WI38 (cell line): ENCODE data around the gene DAPK2.

Source experiments
- H3K4me3 ChIP-seq: 2 replicates; pipeline ENCODE4 v1.5.1; 2011; ENCODE audit warnings: low read depth, mild to moderate bottlenecking, control low read depth, low read length
- TF ChIP-seq, protein P1 (sequence below): IDR thresholded peaks from 2 replicates; pipeline ENCODE4 v1.5.1; 2012; ENCODE audit warnings: low read depth, mild to moderate bottlenecking, control low read depth, low read length

The DAPK2 gene

DNA sequence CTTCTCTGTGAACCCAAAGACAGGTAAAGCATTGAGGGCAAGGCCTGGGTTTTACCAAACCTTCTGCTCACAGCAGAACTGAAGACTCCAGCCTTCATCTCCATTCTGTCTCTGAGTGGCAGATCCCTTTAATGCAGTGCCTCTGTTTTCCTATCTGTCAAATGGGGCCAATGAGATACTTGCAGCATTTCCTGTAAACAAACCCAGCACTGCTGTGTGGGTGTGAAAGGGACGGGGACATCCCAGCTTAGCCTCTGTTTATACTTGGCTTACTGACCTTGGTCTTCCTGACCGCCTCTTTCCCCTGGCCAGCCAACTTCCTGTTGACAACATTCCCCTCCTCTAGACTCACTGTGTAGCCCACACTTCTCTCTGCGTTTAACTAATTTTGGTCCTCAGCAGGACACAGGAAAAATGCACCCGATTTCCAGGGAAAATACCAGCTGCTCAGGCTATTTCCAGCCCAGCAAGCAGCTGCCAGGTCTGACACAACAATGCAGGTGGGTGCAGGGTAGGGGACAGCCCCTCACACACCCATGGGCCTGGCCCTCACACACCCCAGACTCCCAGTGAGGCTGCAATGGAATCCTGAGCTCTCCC, 106.7 kb downstream of the DAPK2 start:
- TF ChIP-seq, protein P1, sequence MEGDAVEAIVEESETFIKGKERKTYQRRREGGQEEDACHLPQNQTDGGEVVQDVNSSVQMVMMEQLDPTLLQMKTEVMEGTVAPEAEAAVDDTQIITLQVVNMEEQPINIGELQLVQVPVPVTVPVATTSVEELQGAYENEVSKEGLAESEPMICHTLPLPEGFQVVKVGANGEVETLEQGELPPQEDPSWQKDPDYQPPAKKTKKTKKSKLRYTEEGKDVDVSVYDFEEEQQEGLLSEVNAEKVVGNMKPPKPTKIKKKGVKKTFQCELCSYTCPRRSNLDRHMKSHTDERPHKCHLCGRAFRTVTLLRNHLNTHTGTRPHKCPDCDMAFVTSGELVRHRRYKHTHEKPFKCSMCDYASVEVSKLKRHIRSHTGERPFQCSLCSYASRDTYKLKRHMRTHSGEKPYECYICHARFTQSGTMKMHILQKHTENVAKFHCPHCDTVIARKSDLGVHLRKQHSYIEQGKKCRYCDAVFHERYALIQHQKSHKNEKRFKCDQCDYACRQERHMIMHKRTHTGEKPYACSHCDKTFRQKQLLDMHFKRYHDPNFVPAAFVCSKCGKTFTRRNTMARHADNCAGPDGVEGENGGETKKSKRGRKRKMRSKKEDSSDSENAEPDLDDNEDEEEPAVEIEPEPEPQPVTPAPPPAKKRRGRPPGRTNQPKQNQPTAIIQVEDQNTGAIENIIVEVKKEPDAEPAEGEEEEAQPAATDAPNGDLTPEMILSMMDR, result no peak
- no peak overlapping the region for H3K4me3 ChIP-seq

DNA sequence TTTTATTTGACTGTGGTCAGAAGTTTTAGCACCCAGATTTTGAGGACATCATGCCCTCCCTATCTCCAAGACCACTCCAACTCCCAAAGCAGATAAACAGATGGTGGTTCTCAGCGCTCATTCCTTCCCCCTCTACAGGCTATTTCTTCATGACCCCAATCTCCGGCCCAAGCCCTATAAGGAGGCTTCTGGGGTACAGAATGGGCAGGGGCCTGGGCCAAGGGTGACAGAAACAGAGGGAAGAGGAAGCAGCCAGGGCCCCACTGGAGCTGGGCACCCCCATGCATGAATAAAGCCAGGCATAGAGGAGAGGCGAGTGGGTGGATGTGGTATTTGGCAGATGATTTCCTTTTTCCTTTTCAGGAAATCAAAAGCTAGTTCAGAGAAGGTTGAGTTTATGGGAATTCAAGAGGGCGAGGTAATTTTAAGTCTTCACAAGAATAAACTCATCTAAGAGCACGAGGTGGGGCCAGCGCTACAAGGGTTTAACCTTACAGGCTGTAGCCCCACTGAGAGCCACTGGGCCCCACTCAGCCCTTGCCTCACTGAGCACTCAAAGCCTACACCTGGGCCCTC, 107.7 kb downstream of the DAPK2 start:
- TF ChIP-seq, protein P1, result no peak

DNA sequence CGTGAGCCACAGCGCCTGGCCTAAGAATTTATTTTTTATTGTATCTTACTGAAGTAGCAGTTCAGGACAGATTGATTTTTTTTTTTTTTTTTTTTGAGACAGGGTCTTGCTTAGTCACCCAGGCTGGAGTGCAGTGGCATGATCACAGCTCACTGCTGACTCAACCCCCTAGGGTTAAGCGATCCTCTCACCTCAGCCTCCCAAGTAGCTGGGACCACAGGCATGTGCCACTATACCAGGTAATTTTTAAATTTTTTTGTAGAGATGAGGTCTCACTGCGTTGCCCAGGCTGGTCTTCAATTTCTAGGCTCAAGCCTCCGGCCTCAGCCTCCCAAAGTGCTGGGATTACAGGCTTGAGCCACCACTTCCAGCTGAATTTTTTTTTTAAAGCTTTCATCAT, 112.8 kb downstream of the DAPK2 start:
- TF ChIP-seq, protein P1, result no peak
- no peak overlapping the region for H3K4me3 ChIP-seq

More for the DNA sequence above, 107.7 kb downstream of the DAPK2 start:
- H3K4me3 ChIP-seq, result no peak overlapping the region

DNA sequence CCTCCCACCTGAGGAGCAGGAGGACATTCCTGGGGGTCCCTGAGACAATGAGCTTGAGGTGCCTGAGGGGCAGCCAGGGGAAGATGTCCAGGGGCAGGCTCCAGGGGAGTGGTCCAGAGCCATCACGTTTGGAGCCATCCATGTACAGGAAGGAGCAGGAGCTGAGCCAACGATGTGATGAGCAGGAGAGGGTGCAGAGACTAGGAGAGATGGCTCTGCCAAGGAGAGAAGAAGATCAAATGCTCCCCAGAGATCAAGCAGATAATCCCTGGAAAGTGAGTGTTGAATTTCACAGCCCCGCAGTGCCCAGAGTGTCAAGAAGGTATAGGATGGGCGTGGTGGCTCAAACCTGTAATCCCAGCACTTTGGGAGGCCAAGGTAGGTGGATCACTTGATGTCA, 114.7 kb downstream of the DAPK2 start:
- TF ChIP-seq, protein P1, result no peak
- H3K4me3 ChIP-seq, result no peak overlapping the region

DNA sequence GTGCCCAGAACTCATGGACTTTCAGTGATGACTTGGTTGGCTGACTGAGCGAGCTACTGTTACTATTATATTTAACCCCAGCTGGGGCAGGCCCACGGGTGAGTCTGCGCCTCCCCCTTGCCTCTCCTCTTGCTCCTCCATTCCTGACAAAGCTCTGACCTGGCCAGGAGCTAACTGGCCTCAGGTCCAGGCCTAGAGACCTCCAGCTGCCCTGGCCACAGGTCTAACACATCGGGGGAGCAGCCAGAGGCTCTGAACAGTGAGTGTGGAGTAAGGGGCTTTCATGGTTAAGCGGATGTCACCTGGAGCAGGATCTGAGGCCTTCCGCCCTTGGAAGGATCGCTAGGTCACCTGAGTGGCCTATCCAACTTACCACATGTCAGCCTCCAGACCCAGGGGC, 116.3 kb downstream of the DAPK2 start:
- H3K4me3 ChIP-seq, result no peak overlapping the region
- TF ChIP-seq, protein P1, result no peak

DNA sequence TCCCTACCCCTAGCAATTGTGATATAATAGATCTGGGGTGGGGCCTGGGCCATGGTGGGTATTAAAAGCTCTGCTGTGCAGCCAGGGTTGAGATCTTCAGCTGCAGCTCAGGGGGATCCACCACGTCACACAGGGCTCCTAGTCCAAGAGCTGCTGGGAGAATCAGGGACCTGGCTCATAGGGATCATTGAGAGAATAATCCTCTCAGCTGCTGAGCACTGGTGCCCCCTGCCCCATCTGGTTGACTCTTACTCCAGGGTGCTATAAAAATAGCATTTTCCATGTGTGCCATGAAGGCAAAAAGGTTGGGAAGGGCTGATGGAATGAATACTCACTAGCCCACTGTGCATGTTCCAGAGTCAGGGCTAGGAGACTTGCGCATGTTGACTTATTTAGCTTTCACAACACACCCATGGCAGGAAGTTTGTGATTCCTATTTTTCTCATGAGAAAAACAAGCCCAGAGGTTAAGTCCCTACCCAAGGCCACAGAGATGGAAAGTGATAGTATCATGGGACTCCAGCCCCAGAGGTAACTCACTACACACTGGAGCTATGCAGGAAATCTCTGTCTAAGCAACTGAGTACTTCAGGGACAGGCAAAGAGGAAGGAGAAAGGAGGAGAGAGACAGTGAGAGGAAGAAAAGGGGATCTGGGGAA, 118.0 kb downstream of the DAPK2 start:
- no peak overlapping the region for H3K4me3 ChIP-seq
- TF ChIP-seq, protein P1, result no peak
